IPS DF 19.7 (cell line): ENCODE measurements around the gene CALML5.

ENCODE experiments used
- DNase-seq: peaks from one replicate; pipeline ENCODE4 v3.0.0-alpha.2; 2013; ENCODE audit warnings: low read depth, low spot score

CALML5 gene

DNA sequence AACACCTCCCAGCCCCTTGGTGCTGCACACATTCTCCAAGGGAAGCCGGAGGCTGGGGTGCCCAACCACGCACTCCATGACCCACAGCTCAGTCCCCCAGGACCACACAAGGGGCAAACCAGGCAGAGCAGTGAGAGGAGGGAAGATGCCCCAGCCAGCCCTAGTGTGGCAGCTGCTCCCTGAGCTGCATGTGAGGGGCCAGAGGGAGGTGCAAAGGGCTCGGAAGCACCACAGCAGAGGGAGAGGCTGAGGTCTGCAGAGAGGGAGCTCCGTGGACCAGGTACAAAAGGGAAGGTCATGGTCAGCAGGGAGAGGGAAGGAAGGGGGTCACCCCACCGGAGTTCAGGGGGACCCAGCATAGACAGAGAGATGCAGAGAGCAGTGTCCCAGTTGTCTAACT is 1.5 kb upstream of the CALML5 start:
- DNase-seq = no peak

DNA sequence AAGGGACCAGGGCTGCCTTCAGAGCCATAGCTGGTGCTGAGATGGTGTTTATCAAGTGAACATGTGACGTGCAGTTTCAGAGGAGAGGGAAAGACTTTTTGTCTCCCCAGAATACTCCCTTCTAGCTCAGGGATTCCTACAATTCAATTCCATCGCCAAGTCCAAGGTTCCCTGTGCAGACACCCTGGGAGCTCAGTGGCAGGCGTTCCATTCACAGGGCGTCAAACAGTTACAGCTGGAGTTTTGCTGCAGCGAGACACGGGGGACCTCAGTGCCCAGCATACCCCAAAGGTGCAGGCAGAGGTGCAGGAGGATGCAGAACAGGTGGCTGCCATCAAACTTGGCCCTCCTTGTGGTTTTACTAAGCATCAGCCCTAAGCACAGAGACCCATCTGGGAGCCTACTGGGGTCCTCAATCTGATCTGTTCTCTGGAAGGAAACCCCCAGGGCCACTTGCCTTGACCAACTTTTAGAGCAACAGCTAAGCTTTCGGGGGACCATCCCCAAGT is 846 bp upstream of the CALML5 start:
- no peak for DNase-seq

DNA sequence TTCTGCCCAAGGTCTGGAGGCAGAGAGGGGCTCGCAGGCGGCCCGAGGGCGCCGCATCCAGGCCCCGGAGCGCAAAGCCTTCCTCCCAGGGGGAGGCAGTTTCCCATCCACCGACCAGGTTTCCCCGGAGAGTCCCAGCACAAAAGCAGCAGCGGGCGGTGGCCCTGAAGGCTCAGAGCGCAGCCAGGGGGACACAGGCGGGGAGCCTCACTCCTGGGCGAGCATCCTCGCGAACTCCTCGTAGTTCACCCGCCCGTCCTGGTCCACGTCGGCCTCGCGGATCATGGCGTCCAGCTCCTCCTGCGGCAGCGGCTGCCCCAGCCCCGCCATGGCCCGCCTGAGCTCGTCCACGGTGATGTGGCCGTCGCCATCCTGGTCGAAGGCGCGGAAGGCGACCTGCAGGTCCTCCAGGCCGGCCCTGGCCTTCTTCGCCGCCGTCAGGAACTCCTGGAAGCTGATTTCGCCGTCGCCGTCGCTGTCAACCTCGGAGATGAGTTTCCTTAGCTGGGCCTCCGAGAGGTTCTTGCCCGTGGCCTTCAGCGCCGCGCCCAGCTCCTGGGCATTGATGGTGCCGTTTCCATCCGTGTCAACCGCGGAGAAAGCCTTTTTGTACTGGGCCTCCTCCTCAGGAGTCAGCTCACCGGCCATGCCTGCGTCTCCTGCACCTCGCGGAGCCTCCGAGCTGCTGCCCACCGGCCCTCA is 428 bp downstream of the CALML5 start:
- no peak for DNase-seq

DNA sequence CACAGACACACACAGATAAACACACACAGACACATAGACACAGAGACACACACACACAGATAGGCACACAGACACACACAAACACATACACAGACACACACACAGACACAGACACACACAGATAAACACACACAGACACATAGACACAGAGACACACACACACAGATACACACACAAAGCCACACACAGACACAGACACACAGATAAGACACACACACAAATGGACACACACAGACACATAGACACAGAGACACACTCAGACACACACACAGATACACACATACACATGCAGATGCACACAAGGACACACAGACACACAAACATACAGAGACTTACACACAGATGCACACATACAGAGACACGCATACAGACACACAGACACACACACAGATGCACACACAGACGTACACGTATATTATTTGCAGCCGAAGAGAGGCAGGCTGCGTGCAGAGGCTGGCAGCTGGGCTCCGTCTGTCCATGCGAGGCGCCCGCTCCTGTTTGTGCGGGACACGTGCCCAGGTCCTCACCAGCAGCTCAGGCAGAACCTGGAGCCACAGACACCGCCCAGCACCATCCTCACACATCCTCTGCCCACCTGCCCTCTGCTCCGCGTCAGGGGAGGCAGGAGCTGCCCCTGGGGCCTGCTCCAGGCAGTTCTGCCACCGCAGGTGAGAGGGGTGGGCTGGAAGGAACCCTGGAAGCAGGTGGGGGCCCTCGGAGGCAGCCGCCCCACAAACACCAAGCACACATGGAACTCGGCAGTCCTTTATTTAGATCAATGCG is 1.2 kb downstream of the CALML5 start:
- no peak for DNase-seq

DNA sequence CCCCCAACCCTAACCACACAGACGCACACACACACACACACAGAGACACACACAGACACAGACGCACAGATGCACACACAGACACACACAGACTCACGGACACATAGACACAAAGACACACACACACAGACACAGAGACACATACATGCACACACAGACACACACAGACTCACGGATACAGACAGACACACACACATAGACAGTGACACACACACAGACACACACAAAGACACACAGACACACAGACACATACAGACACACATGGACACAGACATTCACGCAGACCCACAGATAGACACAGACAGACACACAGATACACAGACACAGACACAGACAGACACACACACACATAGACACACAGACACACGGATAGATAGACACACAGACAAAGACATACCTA is 2.1 kb downstream of the CALML5 start:
- DNase-seq = no peak

DNA sequence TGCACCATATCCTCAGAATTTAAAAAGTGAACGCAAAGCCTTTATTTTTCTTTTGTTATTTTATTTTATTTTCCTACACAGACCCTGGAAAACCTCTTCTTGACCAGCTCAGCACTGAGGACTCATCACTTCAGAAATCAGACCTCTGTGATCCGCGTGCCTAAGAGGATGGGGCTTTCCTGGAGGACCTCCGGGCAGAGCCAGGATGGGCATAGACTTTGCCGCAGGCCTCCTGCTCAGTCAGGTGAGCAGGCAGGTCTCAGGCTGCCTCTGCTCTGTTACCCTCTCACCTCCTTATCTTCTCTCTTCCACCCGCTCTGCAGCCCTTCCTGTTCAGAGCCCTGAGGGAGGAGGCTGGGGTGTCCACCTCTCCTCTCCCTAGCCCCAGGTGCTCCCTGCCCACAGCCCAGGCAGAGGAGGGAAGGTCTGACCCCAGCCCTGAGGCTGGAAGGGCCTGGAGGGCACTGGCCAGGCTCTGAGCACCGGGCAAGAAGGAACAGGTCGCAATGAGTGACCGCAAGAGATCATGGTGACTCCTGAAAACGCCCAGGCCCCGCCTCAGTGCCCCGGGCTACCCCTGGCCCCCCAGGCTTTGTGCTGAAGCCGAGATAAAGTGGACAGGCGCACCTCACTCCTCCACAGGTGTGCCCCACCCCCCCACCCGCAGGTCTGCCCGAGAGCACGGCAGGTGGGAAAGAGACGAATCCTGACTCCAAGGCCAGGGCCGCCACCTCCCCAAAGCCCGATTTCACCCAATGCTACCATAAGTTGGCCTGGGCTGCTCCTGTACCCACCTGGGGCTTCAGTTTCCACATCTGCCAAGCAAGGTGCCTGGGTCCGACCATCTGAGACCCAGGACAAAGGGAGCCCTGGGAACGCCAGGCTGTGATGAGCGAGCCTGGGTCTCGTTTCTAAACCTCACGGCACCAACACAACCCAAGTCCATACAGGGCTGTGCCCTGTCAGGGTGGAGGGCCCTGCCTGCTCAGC is 2.8 kb downstream of the CALML5 start:
- DNase-seq = no peak

DNA sequence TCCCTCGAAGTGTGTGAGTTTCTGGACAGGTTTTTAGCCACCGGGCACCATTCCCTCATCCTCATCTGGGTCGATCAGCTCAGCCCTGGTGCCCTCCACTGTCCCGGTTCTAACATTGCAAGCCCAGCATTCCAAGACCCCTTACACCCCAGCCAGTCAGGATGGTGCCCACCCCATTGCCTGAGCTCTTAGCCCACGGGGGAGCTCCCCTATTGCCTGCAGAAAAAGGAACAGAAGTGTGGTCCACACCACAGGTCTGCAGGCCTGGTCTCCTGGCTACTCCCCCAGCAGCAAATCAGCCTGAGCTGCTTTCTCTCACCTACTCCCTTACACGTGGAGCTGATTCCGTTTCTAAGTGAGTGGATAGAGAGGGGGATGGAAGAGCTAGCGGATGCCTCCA is 4.8 kb downstream of the CALML5 start:
- no peak for DNase-seq

DNA sequence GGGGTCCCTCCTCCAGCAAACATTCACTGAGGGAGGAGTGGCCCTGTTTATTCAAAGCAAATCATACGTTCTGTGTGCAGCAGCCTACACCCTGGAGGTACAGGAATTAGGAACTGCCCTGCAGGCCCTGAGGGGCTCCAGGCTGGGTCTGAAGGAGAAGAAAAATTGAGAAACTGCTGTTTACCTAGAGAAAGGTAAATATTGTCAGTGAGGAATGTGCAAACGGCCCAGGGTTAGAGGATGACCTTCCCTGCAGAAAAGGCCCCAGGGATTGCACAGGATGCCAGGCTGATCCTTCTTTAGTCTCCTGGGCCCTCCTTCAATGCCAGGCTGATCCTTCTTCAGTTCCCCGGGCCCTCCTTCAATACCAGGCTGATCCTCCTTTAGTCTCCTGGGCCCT is 5.7 kb downstream of the CALML5 start:
- DNase-seq = no peak

DNA sequence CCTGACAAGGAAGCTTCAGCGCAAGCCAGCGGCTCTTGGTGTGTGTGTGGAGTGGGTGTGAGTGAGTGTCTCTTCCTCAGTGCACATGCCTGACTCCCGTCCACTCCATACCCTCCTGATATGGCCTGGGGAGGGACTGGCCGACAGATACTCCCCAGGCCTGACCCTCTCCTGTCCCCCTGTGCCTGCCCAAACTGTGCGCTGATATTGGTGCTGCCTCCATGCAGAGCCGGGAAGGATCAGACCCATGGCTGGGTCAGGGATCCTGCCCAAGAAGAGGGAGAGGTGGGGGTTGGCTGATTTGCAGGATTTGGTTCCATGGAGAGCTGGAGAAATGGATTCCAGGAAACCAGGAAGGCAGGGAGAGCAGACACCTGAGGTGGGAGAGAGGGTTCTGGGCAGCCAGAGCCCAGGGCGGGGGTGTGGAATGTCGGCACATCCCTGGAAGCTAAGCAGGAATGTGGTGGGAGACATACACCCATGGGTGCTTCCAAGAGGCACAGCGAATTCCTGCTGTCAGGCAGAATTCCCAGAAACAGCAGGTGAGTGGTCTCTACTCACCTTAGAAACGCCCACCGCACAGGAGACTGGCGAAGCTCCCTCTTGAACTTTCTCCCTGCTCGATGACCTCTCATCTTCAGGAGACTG is 6.3 kb downstream of the CALML5 start:
- no peak for DNase-seq

DNA sequence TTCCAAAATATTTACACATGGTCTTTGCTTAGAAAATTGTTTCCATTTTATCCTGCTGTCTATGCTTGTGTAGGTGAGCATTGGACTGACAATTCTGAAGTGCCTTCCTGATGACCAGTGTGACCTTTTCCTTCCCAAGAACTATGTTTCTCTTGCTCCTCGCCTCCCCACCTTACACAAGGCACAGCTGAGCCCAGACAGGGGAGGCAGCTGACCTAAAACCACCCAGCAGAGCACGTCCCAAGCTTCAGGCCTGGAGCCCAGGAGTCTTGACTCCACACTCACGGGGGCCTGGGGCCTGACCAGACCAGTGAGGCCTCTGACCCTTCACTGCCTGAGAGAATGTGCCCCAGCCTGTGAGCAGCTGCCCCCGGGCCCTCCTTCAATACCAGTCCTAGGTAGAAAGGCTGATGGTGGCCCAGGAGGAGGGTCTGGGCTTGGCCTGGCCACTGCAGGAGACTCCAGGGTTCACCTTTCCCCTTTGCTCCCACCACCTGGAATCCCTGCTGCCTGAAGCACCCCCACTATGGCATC is 7.0 kb downstream of the CALML5 start:
- DNase-seq = no peak

DNA sequence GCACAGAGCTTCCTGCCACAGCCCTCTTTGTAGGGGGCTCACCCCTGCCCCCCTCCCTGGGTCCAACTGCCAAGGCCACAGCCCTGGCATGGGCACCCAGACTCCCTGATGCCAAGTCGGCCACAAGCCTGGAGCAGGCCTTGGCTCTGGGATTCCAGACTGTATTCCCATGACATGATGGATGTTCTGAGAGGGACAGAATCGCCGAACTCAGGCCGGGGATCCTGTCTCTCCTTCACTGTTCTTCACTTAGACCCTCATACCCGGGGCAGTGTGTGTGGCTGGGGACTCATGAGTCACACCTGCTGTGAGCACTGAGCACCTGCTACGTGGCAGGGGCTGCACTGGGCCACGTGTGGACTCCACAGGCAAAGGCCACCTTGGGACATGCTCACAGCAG is 7.9 kb downstream of the CALML5 start:
- no peak for DNase-seq

DNA sequence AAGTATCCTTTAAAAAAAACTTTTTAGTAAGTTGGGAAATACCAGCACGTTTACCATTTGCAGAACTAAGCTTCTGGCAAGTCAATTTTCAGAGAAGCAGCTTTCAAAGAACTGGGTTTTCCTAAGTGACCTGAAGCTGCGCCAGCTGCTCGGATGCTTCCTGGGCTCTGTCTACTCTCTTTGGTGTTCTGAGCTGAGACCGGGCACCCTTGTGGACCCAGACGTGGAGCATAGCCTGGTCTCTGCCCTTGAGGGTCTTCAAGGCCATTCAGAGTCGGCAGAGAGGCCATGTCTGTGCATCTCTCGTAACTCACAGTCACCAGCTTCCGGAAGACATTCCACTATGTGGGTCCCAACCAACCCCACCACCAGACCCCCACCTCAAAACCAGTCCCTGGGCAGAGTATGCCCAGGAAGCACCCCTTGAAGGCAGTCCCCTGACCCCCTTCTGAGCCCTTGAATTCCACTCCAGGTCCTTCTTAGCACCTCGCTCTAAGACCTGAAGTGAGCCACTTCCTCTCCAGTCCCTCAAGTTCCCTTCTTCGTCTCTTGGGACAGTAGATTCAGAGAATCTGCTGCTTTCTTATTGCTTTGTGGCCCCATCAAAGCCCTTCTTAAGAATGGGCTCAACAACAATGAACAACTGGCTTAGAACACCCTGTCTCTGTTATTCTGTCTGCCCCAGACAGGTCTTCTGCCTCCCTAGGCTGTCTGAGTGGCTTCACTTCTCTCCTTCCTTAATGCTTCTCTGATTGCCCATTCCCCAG is 8.5 kb downstream of the CALML5 start:
- DNase-seq = no peak

DNA sequence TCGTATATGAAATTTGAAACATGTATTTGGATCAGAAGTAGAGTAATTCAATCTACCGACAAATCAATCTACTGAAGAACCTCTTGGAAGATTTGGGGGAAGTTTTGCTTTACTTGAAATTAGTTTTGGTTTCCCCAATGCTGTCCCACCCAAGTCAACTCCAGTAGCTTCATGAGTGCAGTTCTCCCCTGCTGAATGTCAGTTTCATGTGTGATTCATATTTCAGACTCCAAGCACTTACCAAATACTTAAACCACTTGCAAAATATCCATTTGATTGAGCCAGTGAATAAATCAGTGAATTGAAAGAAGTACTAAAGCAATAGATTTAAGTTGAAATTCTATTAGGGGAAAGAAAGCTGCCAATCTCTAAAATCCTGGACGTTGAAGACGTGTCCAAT is 9.3 kb downstream of the CALML5 start:
- DNase-seq = no peak

DNA sequence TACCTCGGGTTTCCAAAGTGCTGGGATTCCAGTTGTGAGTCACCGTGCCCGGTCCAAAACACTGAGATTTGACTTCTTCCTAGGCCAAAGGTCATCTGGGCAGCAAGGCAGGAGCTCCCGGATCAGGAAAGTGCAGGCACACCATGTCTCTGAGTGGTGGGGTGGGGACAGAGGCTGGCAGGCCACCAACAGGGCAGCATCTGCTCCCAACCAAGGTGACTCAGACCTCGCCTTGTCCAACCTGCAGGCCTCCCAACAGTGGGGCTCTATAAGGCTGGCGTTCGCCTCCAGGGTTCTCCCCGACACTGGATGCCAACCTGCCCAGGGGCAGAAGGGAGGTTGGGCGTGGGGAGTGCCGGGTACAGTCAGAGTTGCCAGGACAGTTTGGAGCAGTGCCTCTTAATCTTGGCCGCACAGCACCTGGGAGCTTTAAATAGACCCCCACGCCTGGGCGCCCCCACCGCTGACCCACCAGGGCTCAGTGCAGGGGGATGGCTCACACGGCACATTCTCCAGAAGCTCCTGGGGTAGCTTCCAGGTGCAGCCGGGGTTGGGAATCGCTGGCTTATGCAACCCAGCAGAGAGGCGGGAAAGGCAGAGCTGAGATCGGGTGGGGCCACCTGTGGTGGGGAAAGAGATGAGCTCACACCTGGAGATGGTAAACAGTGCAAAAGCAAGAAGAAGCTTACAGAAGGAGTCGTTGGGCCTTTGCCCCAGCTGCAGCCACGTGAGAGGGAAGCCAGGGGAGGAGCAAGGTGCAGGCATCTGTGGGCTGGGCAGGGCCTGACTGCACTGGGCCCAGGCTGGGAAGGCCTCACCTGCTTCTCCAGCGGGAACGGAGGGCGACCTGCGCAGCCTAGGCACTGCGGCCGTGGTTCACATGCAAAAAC is 10.9 kb downstream of the CALML5 start:
- DNase-seq = no peak

DNA sequence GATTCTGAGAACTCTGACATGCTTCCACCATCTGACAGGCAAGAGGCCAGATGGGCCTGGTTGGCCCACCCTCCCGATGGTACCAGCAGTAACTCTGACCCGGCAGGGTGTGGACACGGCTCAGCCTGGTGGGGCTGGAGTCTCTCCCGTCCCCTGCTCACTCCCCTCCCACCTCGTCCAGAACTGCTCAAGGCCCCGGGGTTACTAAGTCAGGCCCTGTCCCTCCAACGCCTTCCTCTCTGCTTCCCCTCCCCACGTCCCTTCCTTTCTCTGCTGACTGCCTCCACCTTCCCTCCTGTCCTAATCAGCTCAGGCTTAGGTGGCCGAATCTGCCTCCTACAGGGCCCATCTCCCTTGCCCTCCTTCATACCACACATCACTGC is 12.5 kb downstream of the CALML5 start:
- no peak for DNase-seq

DNA sequence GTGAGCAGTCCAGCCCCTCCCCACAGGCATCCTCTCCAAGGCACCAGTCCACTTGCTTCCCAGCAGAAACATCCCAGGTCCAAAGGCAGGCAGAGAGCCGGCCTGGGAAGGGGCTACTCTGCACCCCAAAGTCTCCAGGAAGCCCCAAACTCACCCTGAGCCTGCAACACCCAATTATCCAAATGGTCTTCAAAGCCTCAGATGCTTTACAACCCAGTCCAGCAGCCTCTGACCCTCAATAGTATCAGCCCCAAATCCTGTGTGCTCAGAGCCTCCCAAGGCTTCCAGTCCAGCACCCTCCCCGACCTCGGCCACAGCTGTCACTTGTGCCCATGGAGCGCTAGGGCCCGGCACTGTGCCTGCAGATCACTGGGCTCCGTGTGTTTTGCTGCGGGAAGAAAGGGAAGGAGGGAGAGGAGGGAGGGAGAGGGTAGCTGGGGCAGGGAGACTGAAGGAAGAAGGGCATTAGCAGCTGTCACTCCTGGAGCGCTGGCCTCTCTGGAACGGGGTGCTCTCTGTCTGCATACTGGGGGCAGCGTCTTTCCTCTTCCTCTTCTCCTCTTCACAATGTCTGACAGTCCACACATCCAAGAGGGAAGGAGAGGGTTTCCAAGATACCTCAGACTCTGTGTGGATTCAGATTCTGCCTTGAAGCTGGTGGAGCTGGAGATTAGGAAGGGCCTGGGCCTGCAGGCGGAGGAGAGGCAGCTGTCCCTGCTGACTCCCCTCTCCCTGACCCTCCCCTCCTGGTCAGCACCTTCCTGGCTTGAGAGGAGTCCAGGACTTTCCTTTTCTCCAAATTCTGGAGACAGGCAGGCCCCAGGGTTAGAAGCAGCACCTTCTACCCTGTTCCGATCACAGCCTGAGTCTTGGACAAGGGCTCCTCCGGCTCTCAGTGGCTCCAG is 13.2 kb downstream of the CALML5 start:
- no peak for DNase-seq

DNA sequence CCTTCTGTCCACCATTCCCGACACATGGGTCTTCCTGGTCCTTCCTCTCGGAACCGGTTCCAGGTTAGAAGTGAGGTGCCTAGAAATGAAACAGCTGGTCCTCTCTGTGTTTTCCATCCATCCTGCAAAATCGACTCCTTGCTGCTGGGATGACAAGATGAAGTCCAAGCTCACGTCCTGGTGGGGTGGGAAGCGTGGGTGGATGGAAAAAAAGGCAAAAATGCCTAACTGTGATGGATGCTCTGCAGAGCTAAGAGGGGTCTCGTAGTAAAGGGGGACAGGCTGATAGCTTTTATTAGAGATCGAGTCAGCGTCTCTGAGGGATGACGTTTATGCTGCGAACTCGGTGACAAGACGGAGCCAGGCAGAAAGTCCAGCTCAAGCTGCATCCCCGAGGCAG is 14.1 kb downstream of the CALML5 start:
- DNase-seq = no peak

DNA sequence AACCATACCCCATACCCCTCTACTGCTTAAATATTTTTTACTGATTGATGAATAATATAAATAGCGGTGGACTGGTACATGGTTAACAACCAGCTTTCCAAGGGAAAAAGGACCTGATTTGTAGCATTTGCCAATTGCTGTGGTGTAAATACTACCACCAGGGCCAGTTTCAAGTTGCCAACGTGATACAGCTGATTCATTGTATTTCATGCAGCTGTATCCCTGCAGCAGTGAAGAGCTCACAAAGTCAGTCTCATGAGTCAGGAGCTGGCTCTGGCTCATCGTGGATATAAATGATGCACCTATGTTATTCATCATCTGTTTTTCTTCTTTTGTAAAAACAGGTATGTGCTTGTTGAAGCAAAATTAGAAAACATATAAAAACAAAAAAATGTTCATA is 15.2 kb downstream of the CALML5 start:
- no peak for DNase-seq
